DMS 273 (cell line): ENCODE measurements around the gene GOLT1A.
"Not testable (repeated sequence)": the region's sequence is repeated elsewhere in the genome, so short reads cannot be mapped to it uniquely, and the experiment has no call there.

Experiments
- DNase-seq: peaks from one replicate; lab custom pipeline; 2025; ENCODE audit not compliant: unreplicated experiment; lab: John Stamatoyannopoulos, UW

GOLT1A gene

GRCh38 chr1:204249736-204250427 is 36.1 kb upstream of the GOLT1A start:
- DNase-seq, result no peak

- no peak for DNase-seq
These were observed 35.2 kb upstream of the GOLT1A start for GRCh38 chr1:204248954-204249353.

- no peak for DNase-seq
These were observed 33.1 kb upstream of the GOLT1A start for GRCh38 chr1:204246876-204247275.

GRCh38 chr1:204242920-204243319 is 29.1 kb upstream of the GOLT1A start:
- DNase-seq, result no peak

GRCh38 chr1:204241914-204242313 is 28.1 kb upstream of the GOLT1A start:
- no peak for DNase-seq

- DNase-seq, result peak; percentile 28
These were observed 27.3 kb upstream of the GOLT1A start for GRCh38 chr1:204241050-204241449.

- no peak for DNase-seq
These were observed 26.4 kb upstream of the GOLT1A start for GRCh38 chr1:204240233-204240632.

- DNase-seq, result not testable (repeated sequence)
These were observed 25.6 kb upstream of the GOLT1A start for GRCh38 chr1:204239401-204239800.

GRCh38 chr1:204238520-204238919 is 24.7 kb upstream of the GOLT1A start:
- not testable (repeated sequence) for DNase-seq

GRCh38 chr1:204237515-204237914 is 23.7 kb upstream of the GOLT1A start:
- DNase-seq, result not testable (repeated sequence)

- DNase-seq, result no peak
These were observed 18.7 kb upstream of the GOLT1A start for GRCh38 chr1:204232526-204232925.

- no peak for DNase-seq
These were observed 16.4 kb upstream of the GOLT1A start for GRCh38 chr1:204230211-204230610.

GRCh38 chr1:204228896-204229295 is 15.1 kb upstream of the GOLT1A start:
- DNase-seq, result no peak

- DNase-seq, result no peak
These were observed 14.4 kb upstream of the GOLT1A start for GRCh38 chr1:204227996-204228785.

- no peak for DNase-seq
These were observed 13.6 kb upstream of the GOLT1A start for GRCh38 chr1:204227351-204227750.

GRCh38 chr1:204225841-204226735 is 12.3 kb upstream of the GOLT1A start:
- DNase-seq, result no peak

GRCh38 chr1:204224655-204225054 is 10.9 kb upstream of the GOLT1A start:
- no peak for DNase-seq

- DNase-seq, result no peak
These were observed 9.5 kb upstream of the GOLT1A start for GRCh38 chr1:204223129-204223860.

GRCh38 chr1:204222764-204223055 is 8.9 kb upstream of the GOLT1A start:
- DNase-seq, result no peak

- no peak for DNase-seq
These were observed 8.4 kb upstream of the GOLT1A start for GRCh38 chr1:204222006-204222763.
